GM03348 (cell line): ENCODE data around the gene SULT1C4.

Experiments used
- DNase-seq: peaks from one replicate; pipeline ENCODE4 v3.0.0; 2012; ENCODE audit warnings: low spot score

SULT1C4 gene

DNA sequence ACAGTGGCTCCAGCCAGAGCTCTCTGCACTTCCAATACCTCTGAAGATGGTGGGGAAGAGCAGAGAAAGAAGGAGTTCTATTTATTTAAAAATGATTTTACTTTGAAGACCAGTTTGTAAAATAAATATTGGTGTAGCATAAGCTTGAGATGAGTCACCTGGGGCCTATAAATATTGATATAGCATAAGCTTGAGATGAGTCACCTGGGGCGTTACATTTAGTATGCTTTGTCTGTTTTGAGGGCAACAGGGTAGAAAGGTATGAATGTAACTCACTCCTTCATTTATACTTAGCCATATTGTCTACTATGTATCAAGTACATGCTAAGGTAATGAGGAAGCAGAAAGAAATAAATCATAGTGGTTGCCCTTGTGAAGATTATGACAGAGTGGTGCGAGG lies 7.7 kb upstream of the SULT1C4 start:
- no peak for DNase-seq

DNA sequence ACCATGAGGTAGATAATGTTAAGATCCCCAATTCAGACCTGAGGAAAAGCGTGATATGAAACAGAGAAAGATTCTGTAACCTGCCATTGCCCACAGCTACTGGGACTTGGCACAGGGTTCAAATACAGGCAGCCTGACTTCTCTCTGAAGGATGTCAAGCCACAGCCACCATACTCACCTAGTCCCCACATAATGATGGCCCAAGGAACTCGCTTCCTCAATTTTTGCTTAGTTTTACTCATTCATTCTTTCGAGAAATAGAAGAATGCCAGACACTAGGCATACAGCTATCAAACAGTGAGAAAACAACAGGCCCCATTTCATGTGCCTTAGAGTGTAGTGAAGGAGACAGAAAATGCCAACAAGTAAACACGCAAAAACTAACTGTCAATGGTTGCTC lies 980 bp upstream of the SULT1C4 start:
- no peak for DNase-seq

DNA sequence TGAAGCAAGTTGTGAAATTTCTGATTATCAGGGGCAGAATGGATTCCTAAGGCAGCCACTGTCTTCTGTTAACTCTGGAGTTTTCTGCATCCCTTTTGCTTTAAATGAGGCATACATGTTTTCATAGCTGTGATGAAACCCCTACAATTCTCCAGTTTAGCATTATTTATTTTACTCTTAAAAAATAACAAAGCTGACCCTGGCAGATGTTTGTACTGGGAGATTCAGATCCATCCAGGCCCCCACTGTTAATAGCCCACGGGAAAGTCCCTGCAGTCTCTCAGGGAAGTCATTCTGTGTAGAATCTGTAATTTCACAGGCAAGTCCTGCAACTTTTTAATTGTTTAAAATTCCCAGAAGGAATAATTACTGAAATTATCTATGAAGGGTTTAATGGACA lies 353 bp upstream of the SULT1C4 start:
- DNase-seq: no peak

DNA sequence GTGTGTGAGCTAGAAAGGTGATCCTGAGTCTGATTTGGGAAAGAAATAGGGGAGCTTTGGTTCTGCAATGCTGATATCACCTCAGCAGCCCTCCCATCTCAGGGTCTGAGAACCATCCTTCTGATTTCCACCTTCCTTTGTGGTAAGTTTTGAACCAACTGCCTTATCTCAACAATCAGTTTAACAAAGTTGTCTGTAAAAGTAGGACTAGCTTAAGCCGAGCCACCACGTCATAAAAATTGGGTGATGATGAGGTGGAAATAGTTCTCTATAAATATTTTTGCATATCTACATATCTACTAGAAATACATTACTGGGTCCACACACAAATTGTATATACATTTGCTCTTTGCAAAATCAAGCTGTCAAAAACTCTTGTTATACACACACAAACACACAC lies 1.1 kb downstream of the SULT1C4 start:
- DNase-seq: no peak

DNA sequence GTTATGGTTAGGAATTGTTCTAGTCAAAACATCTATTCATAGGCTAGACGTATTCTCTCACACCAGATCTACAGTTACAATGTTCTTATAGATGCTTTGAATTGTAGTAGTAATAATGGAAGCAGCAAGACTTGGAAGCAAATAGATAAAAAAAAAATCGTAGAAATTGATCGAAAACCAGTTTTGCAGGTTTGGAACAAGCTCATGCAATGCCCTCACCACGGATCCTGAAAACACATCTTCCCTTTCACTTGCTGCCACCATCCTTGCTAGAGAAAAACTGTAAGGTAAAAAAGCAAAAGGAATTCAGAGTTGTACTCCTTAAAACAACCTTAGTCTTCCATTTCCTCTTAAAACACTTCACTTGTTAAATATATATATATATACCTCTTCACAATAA lies 4.4 kb downstream of the SULT1C4 start:
- DNase-seq: no peak

DNA sequence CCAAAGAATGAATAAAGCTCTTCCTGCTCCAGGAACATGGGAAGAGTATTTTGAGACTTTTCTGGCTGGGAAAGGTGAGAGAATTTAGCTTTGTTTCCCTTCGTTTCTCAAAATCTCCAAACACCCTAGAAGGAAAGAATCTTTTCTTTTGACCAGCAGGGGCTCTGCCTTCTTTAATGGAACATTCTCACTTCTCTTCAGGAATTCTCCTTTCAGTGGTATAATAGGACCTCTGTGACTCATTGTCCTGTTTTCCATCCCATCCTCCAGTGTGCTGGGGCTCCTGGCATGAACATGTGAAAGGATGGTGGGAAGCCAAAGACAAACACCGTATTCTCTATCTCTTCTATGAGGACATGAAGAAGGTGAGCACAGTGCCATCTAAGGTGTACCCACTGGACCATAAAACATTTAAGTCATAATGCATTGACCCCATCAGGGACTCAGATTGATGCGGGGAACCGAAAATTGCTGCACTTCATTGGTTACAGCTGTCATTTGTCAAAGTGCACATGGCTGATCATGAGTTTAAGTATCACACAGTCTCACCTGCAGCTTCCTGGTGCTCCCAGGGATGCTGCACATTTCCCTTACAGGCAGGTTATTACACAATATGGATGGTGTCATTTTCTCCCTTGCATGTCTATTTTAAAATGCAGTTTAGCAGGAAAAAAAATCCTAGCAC lies 5.5 kb downstream of the SULT1C4 start:
- no peak for DNase-seq

DNA sequence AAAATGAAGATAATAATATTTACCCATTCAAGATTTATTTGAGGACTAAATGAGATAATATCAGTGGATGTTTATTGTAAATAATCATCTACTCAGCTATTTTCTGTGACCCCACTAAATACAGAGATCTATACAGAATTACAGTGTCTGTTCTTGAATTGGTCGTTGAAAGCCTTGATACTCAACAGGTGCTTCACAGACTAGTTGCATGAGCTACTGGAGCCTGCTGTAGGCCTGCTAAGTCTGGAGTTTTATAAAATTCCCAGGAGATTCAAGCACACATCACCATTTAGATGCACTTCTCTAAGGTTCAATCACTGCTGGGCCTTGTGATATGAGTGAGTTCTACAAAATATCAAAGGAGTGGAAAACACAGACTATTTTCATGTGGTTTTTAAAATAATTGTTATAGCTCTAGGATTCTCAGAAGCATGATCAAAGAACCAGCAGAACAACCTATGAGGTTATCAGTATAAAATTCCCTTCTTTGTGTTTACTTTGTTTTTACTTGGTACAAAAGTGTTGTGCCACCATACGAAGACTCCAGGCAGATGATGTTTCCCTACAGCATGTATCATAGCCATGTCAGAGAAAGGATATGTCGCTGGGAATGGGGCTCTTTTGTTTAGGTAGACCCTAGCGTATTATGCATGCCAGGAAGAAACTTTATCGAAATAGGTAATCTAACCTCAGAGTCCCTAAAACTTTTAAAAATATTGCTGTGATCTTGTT lies 7.1 kb downstream of the SULT1C4 start:
- no peak for DNase-seq

DNA sequence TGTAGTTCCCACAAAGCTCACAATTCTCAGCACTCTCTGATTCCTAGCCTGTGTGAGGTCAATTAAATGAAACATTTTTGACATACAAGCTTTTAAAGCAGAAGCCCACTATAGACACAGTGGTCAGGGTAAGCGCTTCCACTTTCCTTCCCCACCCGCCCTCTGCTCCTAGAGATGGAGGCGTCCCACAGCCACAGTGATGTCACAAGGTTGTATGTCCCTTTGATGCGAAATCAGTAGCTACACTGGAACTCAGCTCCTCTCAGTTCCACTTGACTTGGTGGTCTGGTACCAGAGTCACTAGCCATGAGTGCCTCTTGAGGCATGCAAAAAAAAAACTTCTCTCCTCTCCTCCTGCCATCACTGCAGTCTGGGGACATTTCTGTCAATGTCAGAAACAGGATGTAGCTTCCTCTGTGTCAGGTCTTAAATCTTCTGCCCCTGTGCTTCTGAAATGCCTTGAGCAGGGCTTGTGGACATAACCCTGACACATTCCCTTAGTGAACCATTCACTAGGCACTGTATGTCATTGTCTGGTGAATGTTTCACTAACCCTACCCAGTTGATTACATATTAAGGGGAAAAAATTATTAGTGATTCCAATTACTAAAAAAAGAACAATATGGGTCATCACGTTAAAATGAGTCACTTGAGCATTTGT lies 7.8 kb downstream of the SULT1C4 start:
- DNase-seq: no peak

DNA sequence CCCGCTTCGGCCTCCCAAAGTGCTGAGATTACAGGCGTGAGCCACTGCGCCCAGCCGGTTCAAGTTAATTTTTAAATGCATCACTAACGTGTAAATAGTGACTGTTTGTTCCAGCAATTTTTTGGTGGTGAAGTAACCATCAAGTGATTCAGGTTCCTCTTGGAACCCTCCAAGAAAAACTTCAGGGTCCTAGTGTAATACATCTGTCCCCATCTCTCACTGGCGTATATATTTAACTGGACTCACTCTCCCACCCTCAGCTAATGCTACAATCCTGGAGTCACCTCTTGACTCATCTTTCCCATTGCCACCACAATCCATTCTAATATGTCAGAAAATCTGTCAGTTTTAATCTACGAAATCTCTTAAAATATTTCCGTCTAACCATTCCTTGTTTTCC lies 10.3 kb downstream of the SULT1C4 start:
- DNase-seq: no peak

DNA sequence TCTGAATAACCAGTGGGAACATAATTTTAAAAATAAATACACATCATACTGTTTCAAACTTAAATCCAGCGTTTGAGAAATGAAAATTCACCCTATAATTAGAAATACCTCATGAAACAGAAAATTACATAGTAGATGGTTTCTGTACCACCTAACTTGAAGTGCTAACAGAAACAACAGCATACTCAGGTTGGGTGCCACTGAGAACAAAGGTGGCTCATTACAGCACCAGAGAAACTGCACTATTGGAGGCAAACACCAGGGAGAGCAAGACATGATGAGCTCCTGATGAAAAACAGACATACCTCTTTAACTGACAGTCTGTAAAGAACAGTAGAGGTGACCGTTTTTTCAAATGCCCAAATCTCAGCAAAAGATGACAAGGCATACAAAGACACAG lies 12.6 kb downstream of the SULT1C4 start:
- DNase-seq: no peak

DNA sequence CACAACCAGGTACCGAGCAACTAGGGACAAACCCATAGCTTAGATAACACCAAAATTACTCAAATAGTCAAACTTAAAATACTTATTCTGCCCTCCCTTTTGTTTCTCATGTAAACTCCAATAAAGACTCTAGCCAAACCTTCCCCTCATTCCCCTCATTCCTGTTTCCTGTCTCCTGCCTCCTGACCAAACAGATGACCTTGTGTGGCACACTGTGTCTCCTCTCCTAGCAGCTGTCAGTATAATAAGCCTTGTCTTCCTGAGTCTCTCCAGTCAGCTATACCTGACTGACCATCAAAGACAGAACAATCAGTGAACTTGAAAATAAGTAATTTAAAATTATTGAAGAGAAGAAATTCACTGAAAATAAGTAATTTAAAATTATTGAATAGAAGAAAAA lies 14.3 kb downstream of the SULT1C4 start:
- no peak for DNase-seq

DNA sequence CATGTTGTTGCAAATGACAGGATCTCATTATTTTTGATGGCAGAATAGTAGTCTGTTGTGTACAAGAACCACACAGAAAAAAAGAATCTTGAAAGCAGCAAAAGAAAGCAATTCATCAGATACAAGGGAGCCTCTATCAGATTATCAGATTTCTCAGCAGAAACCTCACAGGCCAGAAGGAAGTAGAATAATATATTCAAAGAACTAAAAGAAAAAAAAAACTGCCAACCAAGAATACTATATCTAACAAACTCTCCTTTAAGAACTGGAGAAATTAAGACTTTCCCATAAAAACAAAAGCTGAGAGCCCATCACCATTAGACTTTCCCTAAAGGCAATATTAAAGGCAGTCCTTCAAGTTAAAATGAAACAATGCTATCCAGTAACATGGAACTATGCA lies 15.4 kb downstream of the SULT1C4 start:
- no peak for DNase-seq

DNA sequence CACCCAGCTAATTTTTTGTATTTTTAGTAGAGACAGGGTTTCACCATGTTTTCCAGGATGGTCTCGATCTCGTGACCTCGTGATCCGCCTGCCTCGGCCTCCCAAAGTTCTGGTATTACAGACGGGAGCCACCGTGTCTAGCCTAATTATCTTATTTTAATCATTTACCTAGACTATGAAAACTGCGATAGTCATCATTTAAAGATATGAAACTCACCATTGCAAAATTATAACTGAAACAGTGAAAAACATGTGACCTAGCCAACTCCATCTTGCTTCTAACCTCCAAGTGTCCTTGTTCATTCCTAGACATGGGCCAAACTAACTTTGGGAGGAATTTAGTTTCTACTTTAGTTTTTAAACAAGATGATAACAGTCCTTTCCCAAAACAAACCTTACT lies 17.4 kb downstream of the SULT1C4 start:
- no peak for DNase-seq

DNA sequence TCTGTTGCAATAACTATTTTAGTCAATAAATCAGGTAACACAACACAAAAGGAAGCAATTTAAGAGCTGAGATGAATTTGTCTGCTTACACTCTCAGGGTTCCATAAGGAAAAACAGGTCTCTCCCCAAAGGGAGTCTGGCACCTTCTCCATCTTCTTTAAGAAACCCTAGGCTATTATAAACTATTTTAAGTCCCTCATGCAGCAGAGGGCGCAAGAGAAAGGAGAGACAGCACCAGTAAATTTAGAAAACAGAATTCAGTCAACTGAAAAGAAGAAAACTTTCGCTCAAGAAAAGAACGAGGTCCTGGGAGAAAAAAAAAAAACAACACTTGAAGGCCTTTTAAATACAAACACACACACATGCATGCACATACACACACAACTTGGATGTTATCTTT lies 19.1 kb downstream of the SULT1C4 start:
- DNase-seq: no peak

DNA sequence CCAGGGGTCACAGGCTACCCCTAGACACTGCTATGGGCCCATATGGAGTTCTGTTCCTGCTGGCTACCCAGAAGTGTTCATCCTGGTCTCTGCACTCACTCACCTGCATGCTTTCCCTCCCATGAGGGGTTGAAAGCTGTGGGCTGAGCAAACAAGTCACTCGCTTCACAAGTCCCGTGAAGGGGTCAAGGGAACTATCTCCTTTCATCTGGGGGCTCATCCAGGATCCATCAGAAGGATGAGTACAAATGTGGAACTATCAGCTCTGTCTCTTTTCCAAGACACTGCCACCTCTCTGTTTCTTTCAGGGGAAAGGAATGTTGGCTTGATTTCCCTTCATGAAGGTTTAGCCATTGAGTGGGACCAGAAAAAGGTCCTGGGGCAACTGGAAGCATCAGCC lies 21.7 kb downstream of the SULT1C4 start:
- DNase-seq: no peak

DNA sequence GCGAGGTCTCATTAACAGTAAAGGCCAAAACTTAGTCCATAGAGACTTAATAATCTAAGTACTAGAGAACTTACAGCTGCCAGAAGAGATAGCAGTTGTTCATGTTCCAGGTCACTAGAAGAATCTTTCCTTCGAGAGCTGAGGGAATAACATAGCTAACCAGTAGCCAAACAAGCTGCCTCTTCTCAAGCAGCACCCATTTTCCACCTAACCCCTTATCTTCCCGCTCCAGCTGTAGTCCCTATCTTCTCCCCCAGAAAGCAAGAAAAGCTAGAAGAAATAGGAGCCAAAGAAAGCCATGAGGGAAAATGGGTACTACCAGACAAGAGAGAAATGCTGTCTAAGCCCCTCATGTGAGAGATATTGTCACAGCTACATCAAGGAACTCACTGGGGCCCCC lies 24.0 kb downstream of the SULT1C4 start:
- no peak for DNase-seq

DNA sequence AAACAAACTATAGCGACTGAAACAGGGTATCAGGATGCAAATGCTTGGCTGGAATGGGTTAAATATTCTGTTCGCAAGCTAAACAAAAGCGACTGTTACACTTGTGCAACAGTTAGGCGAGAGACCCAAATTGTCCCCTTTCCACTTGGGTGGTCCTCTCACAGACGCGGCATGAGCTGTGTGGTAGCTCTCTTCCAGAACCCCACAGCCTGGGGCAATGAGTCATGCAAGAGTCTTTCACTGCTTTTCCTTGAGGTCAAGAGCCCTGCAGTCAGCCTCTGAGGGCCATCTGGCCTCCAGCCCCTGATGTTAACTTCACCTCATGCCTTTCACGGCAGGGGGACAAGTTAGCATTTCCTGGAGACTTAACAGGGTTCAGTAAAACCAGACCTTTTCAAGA lies 25.7 kb downstream of the SULT1C4 start:
- no peak for DNase-seq

DNA sequence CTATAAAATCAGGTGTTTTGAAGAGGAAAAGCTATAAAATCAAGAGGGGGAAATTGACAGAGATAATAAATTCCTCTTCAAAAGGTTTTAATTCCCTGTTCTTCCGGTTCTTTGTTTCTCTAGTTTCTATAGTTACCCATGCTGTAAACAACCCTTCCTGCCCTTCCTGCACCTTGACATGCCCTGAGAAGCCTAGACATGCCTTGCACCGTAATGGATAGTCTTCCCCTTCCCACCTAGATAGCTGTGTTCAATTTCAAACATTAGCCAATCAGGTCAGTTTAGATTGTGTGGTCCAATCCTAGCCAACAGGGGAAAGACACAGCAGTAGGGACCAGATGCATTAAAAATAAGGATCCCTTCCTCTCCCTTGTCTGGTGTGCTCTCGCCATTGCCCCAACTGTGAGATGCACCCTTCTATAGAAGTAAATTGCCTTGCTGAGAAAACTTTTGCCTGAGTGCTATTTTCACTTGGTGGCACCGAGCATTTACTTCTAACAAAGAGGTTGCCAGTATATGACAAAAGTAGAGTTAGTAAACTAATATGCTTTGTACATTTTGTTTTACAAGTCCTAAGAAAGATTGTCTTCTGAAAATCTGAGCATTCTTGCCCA lies 27.1 kb downstream of the SULT1C4 start:
- DNase-seq: no peak

DNA sequence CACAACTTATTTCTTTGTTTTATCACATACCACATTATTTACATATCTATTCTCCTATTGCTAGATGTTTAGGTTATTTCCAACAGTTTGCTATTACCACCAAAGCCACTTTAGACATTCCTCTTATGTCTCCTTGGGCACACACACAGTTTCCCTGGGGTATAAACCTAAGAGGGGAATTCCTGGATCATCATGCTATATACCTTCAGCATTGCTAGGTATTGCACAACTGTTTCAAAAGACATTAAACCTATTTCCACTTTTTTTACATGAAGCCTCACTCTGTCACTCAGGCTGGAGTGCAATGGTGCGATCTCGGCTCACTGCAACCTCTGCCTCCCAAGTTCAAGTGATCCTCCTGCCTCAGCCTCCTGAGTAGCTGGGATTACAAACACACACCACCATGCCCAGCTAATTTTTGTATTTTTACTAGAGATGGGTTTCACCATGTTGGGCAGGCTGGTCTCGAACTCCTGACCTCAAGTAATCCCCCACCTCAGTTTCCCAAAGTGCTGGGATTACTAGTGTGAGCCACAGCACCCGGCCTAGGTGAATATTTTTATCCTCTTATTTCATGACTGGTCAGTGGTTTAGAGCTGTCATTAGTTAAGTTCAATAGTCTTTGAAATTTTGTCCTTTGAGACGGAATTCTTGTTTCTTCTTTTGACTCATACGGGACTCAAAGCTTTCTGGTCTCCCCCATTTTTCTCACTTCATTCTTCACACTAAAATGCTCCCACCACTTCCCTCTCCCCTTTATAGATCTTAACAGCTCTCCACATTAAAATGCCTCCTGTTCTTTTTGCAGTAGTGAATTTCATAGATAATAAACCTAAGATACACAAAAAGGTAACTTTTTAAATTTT lies 30.3 kb downstream of the SULT1C4 start:
- no peak for DNase-seq

DNA sequence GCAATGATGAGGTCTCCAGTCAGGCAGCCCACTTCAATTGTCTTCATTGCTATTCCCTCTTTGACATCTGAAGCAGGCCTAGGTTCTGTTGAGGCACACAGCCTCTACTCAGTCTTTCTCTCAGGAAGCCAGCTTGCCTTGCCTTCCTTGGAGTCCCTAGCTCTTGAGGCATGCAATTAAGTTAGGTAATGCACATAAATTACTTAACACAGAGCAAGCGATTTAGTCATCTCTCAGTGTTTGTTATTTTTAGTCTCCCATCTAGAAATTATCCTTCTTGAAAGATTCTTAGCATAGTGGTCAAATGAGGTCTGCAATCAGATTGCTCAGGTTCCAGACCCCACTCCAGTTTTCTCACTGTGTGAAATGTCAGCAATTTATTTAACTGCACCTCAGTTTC lies 32.0 kb downstream of the SULT1C4 start:
- no peak for DNase-seq

DNA sequence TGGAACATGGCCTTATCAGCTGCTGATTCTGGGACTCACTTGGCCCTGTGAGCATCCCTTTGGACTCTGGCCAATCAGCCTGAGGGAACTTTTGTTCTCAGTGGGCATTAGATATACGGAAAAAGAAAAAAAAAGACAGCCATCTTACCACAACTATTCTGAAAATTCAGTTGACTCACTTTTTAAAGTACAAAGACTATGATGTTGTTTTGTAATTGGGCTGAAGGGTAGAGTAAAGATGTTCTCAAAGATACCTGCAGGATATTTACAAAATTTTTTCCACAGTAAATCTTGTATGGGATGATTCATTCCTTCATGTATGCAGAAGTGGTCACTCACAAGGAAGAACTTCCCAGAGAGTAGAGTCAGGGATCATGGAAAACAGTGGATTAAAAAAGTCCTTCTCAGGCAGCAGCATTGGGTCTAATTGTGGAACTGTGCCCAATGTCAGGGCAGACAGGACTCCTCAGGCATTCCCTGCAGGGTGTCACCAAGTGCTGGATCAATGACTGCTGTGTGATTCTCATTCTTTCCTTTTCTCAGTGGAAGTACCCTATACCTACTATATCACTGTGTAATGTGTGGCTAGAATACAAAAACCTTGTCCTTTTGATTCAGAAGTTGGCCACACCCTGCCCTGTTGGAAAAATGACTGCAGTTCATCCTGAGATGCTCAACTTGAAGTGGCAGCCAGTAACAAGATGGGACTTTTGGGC lies 35.4 kb downstream of the SULT1C4 start:
- peak; percentile 23 for DNase-seq
